Esophagus muscularis mucosa (tissue), 4 donors: Measurements from ENCODE around the gene PTPRCAP.

Experiments used
- EP300 ChIP-seq: sonication (generic); formaldehyde crosslinking; IDR thresholded peaks from one replicate; pipeline ENCODE4 v1.6.1; 2017; ENCODE audit warnings: antibody characterized with exemption
- POLR2AphosphoS5 ChIP-seq, 2 donors: sonication (generic); formaldehyde crosslinking; IDR thresholded peaks; one replicate each; pipeline ENCODE4 v1.6.1; 2017; ENCODE audit warnings: antibody characterized with exemption in 2 of 2
- TF ChIP-seq, protein P1 (sequence below), 3 experiments: fragments of 200-600 bp in 2 of 3; fragments of 450-650 bp in 1 of 3; sonication (generic) in 2 of 3; IDR thresholded peaks; one replicate each; pipeline ENCODE4 v1.5.1; 2017 to 2019; ENCODE audit warnings: antibody characterized with exemption in 3 of 3, mild to moderate bottlenecking in 2 of 3, moderate library complexity in 1 of 3

DNA sequence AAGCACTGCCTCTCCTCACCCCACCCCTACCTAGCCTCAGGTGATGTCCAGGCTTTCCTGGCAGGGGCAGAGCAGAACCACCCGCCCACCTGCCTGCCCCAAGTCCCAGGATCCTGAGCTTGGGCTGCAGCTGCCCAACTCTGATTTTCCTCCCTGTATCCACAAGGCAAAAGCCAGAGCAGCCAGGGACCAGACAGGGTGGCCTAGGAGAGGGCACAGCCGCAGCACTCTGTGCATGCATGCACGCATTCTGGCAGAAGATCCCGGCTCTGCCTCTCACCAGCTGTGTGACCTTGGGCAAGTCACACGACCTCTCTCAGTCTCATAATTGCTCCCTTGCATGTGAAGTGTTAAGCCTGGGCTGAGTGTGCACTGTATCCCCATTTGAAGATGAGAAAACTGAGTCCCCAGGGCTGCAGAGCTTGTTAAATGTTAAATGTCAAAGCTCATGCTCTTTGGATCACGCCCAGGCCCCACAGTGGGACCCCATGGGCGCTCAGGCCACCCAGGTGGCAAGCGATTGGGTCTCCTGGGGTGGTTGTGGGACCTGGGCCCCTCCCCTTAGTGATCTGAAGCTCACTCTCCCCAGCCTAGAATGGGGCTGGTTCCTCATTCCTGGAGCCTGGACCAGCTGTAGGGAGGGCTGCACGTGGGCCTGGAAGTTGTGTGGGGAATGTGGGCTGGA lies 24.8 kb downstream of the PTPRCAP start:
- TF ChIP-seq, protein P1, sequence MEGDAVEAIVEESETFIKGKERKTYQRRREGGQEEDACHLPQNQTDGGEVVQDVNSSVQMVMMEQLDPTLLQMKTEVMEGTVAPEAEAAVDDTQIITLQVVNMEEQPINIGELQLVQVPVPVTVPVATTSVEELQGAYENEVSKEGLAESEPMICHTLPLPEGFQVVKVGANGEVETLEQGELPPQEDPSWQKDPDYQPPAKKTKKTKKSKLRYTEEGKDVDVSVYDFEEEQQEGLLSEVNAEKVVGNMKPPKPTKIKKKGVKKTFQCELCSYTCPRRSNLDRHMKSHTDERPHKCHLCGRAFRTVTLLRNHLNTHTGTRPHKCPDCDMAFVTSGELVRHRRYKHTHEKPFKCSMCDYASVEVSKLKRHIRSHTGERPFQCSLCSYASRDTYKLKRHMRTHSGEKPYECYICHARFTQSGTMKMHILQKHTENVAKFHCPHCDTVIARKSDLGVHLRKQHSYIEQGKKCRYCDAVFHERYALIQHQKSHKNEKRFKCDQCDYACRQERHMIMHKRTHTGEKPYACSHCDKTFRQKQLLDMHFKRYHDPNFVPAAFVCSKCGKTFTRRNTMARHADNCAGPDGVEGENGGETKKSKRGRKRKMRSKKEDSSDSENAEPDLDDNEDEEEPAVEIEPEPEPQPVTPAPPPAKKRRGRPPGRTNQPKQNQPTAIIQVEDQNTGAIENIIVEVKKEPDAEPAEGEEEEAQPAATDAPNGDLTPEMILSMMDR (IDR thresholded peaks at IDR 0.05): no peak
- TF ChIP-seq EP300: no peak
- TF ChIP-seq POLR2AphosphoS5 (IDR thresholded peaks at IDR 0.05): no peak
